Stimulated activated CD4-positive, alpha-beta T cell treated with anti-CD3 and anti-CD28 coated beads, Interleukin-1b, Interleukin-23, amount 100 ng/mL, for 1 hour (primary cell): Measurements from ENCODE around the gene PALLD.
A peak's percentile ranks its signal among the peaks of the same experiment; 100 is the strongest.

Experiments used
- DNase-seq, 2 donors: peaks; one replicate each; pipeline ENCODE4 v3.0.0-alpha.2; 2020; ENCODE audit warnings: low read depth in 2 of 2

The PALLD gene

GRCh38 chr4:168831919-168832762, 335.3 kb downstream of the PALLD start:
- DNase-seq = peak in 1 of 2 donors; percentile 32

GRCh38 chr4:168832763-168833575, 336.1 kb downstream of the PALLD start:
- DNase-seq = no peak

- no peak for DNase-seq
Measured at GRCh38 chr4:168833881-168834280, 337.0 kb downstream of the PALLD start.

GRCh38 chr4:168835880-168836454, 339.1 kb downstream of the PALLD start:
- DNase-seq = no peak

GRCh38 chr4:168836490-168836889, 339.6 kb downstream of the PALLD start:
- no peak for DNase-seq

- no peak for DNase-seq
Measured at GRCh38 chr4:168837922-168838321, 341.1 kb downstream of the PALLD start.

- no peak for DNase-seq
Measured at GRCh38 chr4:168839758-168840391, 343.0 kb downstream of the PALLD start.

GRCh38 chr4:168840392-168840763, 343.5 kb downstream of the PALLD start:
- DNase-seq = no peak

GRCh38 chr4:168841000-168841671, 344.3 kb downstream of the PALLD start:
- no peak for DNase-seq

GRCh38 chr4:168841672-168842019, 344.8 kb downstream of the PALLD start:
- no peak for DNase-seq

- DNase-seq = no peak
Measured at GRCh38 chr4:168842186-168842585, 345.3 kb downstream of the PALLD start.

- no peak for DNase-seq
Measured at GRCh38 chr4:168843635-168844034, 346.8 kb downstream of the PALLD start.

GRCh38 chr4:168844353-168845049, 347.6 kb downstream of the PALLD start:
- DNase-seq = no peak

GRCh38 chr4:168845897-168846296, 349.0 kb downstream of the PALLD start:
- DNase-seq = no peak

- DNase-seq = no peak
Measured at GRCh38 chr4:168846414-168846813, 349.6 kb downstream of the PALLD start.

- DNase-seq = no peak
Measured at GRCh38 chr4:168847771-168848502, 351.1 kb downstream of the PALLD start.

- DNase-seq = no peak
Measured at GRCh38 chr4:168849030-168849675, 352.3 kb downstream of the PALLD start.

- DNase-seq = no peak
Measured at GRCh38 chr4:168849997-168850396, 353.1 kb downstream of the PALLD start.

GRCh38 chr4:168852387-168852786, 355.5 kb downstream of the PALLD start:
- no peak for DNase-seq
